DND-41 (cell line): ENCODE data around the gene GLIS2.

Experiments used
- EZH2 ChIP-seq: IDR thresholded peaks from 3 replicates; pipeline ENCODE4 v1.6.1; 2012; ENCODE audit warnings: borderline replicate concordance, low read depth, mild to moderate bottlenecking, moderate library complexity, low read length, inconsistent platforms; ENCODE audit not compliant: severe bottlenecking
- TF ChIP-seq, protein P1 (sequence below): IDR thresholded peaks from 2 replicates; pipeline ENCODE4 v1.5.1; 2012; ENCODE audit warnings: borderline replicate concordance, low read length, moderate library complexity, mild to moderate bottlenecking; ENCODE audit not compliant: poor library complexity, severe bottlenecking; ENCODE audit errors: extremely low read depth

DNA sequence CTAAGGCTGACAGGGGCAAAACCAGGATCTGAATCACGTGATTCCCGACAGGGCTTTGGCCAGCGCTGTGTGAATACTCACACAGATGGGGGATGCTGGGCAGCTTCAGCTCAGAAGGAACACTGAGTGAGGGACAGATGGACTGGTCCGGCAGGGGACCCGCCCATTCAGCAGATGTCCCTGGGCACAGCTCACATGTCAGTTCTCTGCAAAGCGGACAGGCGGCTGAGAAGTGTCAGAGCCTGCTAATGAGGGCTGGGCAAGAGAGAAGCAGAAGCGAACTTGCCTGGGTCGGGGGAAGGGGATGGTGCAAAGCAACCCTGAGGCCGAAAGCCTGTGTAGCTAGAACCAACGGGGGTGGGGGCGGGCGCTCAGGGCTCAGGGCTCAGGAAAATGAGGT, 11.9 kb upstream of the GLIS2 start:
- TF ChIP-seq, protein P1, sequence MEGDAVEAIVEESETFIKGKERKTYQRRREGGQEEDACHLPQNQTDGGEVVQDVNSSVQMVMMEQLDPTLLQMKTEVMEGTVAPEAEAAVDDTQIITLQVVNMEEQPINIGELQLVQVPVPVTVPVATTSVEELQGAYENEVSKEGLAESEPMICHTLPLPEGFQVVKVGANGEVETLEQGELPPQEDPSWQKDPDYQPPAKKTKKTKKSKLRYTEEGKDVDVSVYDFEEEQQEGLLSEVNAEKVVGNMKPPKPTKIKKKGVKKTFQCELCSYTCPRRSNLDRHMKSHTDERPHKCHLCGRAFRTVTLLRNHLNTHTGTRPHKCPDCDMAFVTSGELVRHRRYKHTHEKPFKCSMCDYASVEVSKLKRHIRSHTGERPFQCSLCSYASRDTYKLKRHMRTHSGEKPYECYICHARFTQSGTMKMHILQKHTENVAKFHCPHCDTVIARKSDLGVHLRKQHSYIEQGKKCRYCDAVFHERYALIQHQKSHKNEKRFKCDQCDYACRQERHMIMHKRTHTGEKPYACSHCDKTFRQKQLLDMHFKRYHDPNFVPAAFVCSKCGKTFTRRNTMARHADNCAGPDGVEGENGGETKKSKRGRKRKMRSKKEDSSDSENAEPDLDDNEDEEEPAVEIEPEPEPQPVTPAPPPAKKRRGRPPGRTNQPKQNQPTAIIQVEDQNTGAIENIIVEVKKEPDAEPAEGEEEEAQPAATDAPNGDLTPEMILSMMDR: no peak
- no peak for TF ChIP-seq EZH2
